GM18505 (cell line): ENCODE results near the gene KIAA0753.
A peak's percentile ranks its signal among the peaks of the same experiment; 100 is the strongest.
"Not testable (repeated sequence)": the region's sequence is repeated elsewhere in the genome, so short reads cannot be mapped to it uniquely, and the experiment has no call there.

Experiments used
- ATAC-seq: cut with Tn5 transposase; IDR thresholded peaks from one replicate; pipeline ENCODE4 v1.9.1; 2021; ENCODE audit not compliant: unreplicated experiment
- POLR2A ChIP-seq: IDR thresholded peaks from 4 replicates; pipeline ENCODE4 v1.6.1; 2011; ENCODE audit warnings: borderline replicate concordance; ENCODE audit not compliant: insufficient read depth, insufficient read length; ENCODE audit errors: extremely low read depth

Gene KIAA0753

GRCh38 chr17:6661464-6661848 is 20.9 kb upstream of the KIAA0753 start:
- TF ChIP-seq POLR2A: no peak
- ATAC-seq: no peak

- ATAC-seq: peak; percentile 46
- TF ChIP-seq POLR2A: no peak
Measured at GRCh38 chr17:6660805-6661463, 20.4 kb upstream of the KIAA0753 start.

DNA sequence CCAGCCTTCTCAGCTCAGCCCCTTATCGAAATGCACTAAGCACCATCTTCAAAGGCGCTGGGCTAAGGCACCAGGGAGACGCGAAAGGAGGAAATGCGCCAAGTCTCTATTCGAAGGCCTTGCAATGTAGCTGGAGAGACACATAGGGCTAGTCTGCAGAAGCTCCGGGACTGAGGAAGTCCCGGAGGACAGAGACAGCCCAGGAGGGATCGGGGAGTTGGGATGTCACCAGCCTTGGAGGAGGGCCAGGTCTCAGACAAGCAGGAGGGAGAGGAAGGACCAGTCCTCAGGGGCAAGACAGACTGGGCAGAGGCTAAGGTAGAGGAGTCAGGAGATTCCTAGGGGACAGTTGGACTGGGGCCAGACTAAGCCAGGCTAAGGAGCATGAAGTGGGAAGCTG is 19.6 kb upstream of the KIAA0753 start:
- TF ChIP-seq POLR2A: no peak
- no peak for ATAC-seq

DNA sequence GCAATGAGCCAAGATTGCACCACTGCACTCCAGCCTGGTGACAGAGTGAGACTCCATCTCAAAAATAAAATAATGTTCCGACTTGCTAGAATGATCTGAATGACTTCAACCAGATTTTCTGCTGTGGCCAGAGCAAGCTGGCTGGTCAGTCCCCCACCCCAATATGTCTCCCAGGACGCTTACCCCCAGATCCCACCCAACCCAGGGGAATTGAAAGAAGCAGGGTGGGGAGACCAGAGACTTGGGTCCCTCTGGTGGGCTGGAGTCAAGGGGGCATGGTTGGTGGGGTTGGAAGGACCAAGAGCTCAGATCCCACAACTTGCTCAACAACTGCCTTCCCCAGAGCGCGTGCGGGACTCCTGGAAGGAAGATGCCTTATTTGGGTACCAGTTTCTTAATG is 17.9 kb upstream of the KIAA0753 start:
- ATAC-seq: not testable (repeated sequence)

DNA sequence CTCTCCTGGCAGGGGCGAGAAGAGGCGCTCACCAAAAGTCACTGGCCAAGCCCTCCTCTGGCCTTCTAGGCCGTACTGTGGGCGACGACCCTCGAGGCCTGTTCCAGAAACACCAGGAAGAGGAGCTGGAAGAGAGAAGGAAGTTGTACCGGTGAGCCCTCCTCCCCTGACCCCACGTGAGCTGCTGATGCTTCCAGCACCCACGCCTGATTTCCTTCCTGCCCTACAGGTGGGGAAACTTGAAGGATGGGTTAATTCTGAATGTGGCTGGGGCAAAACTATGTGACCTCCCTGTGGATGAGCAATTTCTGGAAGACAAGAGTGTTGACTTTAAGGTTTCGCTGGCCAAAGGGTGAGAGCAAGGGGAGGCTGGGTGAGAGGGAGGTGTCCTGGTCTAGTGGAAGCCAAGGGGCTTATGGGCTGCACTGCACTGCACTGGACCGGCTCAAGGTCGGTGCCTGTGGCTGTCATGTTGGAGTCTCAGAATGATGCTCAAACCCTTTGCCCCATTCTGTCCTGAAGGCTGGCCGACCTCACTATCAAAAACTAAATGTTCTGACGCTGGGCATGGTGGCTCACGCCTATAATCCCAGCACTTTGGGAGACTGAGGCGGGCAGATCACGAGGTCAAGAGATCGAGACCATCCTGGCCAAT is 17.2 kb upstream of the KIAA0753 start:
- no peak for TF ChIP-seq POLR2A
- ATAC-seq: no peak

- TF ChIP-seq POLR2A: peak; percentile 27
- not testable (repeated sequence) for ATAC-seq
Measured at GRCh38 chr17:6656797-6657632, 16.5 kb upstream of the KIAA0753 start.

DNA sequence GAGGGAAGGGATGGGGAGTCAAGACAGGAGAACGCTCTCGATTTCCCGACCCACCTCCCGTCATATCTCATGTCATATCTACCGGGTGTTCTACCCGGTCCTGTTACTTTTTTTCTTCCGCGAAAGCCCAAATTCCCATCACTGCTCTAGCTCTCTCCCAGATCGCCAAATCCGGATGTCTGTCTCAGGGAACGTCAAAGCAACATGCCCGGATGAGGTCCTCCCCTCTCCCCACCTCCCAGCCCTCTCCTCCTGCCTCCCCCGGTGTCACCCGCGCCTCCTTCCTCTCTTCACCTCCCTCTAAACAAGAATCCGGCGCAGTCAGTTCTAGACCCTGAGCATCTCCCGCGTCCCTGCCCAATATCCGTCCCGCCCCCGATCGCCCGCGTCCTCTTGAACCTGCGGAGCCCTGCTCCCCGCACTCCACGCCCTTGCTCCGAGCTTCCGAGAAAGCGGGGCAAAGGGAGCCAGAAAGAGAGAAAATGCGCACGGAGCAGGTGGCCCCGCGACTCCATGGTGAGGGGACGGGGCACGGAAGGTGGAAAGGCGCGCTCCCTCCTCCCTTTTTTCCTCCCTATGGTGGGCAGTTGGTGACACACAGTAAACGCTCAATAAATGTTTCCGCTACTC is 15.3 kb upstream of the KIAA0753 start:
- not testable (repeated sequence) for ATAC-seq

- no peak for ATAC-seq
- no peak for TF ChIP-seq POLR2A
Measured at GRCh38 chr17:6654841-6655731, 14.6 kb upstream of the KIAA0753 start.

DNA sequence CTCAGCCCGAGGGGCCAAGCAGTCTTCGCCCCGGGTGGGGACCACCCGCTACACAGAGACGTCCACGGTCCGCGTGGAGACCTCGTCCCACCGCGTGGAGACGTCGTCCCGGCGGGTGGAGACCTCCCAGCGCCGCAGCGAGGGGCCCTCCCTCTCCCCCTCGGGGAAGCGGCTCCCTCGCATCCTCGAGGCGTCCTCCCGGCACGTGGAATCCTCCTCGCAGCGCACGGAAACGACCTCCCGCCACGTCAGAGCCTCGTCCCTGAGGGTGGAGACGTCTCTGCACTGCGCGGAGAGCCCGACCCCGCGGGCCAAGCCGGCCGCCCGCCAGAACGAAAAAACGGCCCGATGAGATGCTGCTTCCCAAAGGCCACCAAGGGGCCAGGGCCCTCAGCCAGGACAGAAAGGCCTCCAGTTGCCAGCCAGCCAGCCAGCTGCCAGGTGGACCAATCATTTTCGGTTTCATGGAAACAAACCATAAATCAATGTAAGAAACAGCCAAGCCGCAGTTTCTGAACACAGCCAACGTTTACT is 11.5 kb upstream of the KIAA0753 start:
- TF ChIP-seq POLR2A: no peak
- peak; percentile 6 for ATAC-seq

GRCh38 chr17:6651354-6651918 is 10.9 kb upstream of the KIAA0753 start, which contains the start of the genes C17orf100 and MED31:
Gene C17orf100, plus strand, starts transcription at chr17:6651762. Its CDS starts 152 bp downstream, at chr17:6651914.
Gene MED31, minus strand, starts transcription at chr17:6651605. Its CDS starts 77 bp downstream, at chr17:6651528.
- peak; percentile 79 for TF ChIP-seq POLR2A
- ATAC-seq: peak; percentile 80

- no peak for ATAC-seq
- TF ChIP-seq POLR2A: no peak
Measured at GRCh38 chr17:6648181-6648580, 7.7 kb upstream of the KIAA0753 start.
